A549 (cell line): Measurements from ENCODE around the gene RFX3. TPM values are rescaled to one million over a fixed set of nuclear protein-coding genes. Genes with fewer than 3 reads are reported as not detected.

ENCODE experiments used
- ATAC-seq, 2 experiments: fragments of 200-7000 bp in 1 of 2; fragments of >200 bp in 1 of 2; cut with Nextera tagmentation in 1 of 2; cut with Tn5 transposase in 1 of 2; 3 replicates each; pipeline versions ENCODE4 v1.8.0 to v1.9.1; 2018 to 2020; ENCODE audit warnings: mild to moderate bottlenecking in 1 of 2, moderate library complexity in 1 of 2
- CTCF ChIA-PET: fragments of 300-600 bp; sonication (Branson Sonifier 250); formaldehyde crosslinking; extraction: SDS; loops from one replicate; lab custom pipeline; 2021; ENCODE audit warnings: antibody characterized with exemption, inconsistent platforms; lab: Yijun Ruan, JAX
- POLR2A ChIA-PET: fragments of 350-600 bp; formaldehyde crosslinking; extraction: SDS; loops from one replicate; lab custom pipeline; 2021; ENCODE audit warnings: antibody characterized with exemption, inconsistent platforms; lab: Yijun Ruan, JAX
- DNase-seq, 2 experiments: peaks; one replicate each; pipeline versions ENCODE4 v3.0.0 to v3.0.0-alpha.2; 2011 to 2016; ENCODE audit warnings: low read depth in 1 of 2, low spot score in 1 of 2
- FAIRE-seq: peaks from 2 replicates; lab custom pipeline; 2011; peaks lifted over from hg19 to GRCh38; lab: Jason Lieb, UNC
- H3K27ac ChIP-seq, 2 experiments: fragments of >200 bp; sonication (Bioruptor Twin); formaldehyde crosslinking; 3 replicates each; pipeline ENCODE4 v1.5.1; 2016 to 2017
- H3K4me1 ChIP-seq: fragments of >200 bp; sonication (Bioruptor Twin); formaldehyde crosslinking; 3 replicates; pipeline ENCODE4 v1.6.1; 2016
- H3K4me2 ChIP-seq: fragments of >200 bp; sonication (Bioruptor Twin); formaldehyde crosslinking; 3 replicates; pipeline ENCODE4 v1.6.1; 2016
- H3K4me3 ChIP-seq: fragments of >200 bp; sonication (Bioruptor Twin); formaldehyde crosslinking; 3 replicates; pipeline ENCODE4 v1.5.1; 2016
- H3K9me3 ChIP-seq: fragments of >200 bp; sonication (Bioruptor Twin); formaldehyde crosslinking; 3 replicates; pipeline ENCODE4 v1.6.1; 2016
- BCL3 ChIP-seq: fragments of >200 bp; sonication (Bioruptor Twin); formaldehyde crosslinking; IDR thresholded peaks from 3 replicates; pipeline ENCODE4 v1.6.1; 2016
- BHLHE40 ChIP-seq: IDR thresholded peaks from 2 replicates; pipeline ENCODE4 v1.6.1; 2012; ENCODE audit warnings: low read depth, low read length, inconsistent platforms
- CBX2 ChIP-seq: fragments of 200-600 bp; sonication (generic); IDR thresholded peaks from 2 replicates; pipeline ENCODE4 v1.6.1; 2016; ENCODE audit warnings: low read depth, mild to moderate bottlenecking, borderline replicate concordance
- CHD2 ChIP-seq: fragments of 150-350 bp; IDR thresholded peaks from 2 replicates; pipeline ENCODE4 v1.6.1; 2014; ENCODE audit warnings: low read length; ENCODE audit not compliant: partially characterized antibody
- CTCF ChIP-seq: fragments of >200 bp; sonication (Bioruptor Twin); formaldehyde crosslinking; IDR thresholded peaks from 3 replicates; pipeline ENCODE4 v1.5.1; 2016
- EHF ChIP-seq: fragments of 250-450 bp; sonication (Bioruptor Pico); IDR thresholded peaks from 2 replicates; pipeline ENCODE4 v1.5.0; 2020; ENCODE audit warnings: mild to moderate bottlenecking
- EHMT2 ChIP-seq: fragments of 200-600 bp; sonication (generic); IDR thresholded peaks from 2 replicates; pipeline ENCODE4 v1.6.1; 2016; ENCODE audit warnings: antibody characterized with exemption, low read depth, mild to moderate bottlenecking, moderate library complexity
- EP300 ChIP-seq, 2 experiments: fragments of >200 bp; sonication (Bioruptor Twin); formaldehyde crosslinking; IDR thresholded peaks; 2 replicates in 1 of 2; 3 replicates in 1 of 2; pipeline ENCODE4 v1.6.1; 2016 to 2017
- FOSB ChIP-seq: fragments of 250-450 bp; sonication (Bioruptor Pico); IDR thresholded peaks from 2 replicates; pipeline ENCODE4 v1.5.0; 2020; ENCODE audit warnings: mild to moderate bottlenecking, moderate library complexity
- GATA3 ChIP-seq: IDR thresholded peaks from 2 replicates; pipeline ENCODE4 v1.6.1; 2012; ENCODE audit warnings: borderline replicate concordance
- HOXB13 ChIP-seq: fragments of 250-450 bp; sonication (Bioruptor Pico); IDR thresholded peaks from 2 replicates; pipeline ENCODE4 v1.5.0; 2020; ENCODE audit warnings: low read depth, mild to moderate bottlenecking, moderate library complexity
- JUN ChIP-seq, 2 experiments: fragments of >200 bp; sonication (Bioruptor Twin); formaldehyde crosslinking; IDR thresholded peaks; 2 replicates in 1 of 2; 3 replicates in 1 of 2; pipeline ENCODE4 v1.6.1; 2016 to 2017
- KDM1A ChIP-seq: fragments of 200-600 bp; sonication (generic); IDR thresholded peaks from 2 replicates; pipeline ENCODE4 v1.6.1; 2016; ENCODE audit warnings: low read depth, mild to moderate bottlenecking
- KDM5A ChIP-seq: fragments of 200-600 bp; sonication (generic); IDR thresholded peaks from 2 replicates; pipeline ENCODE4 v1.6.1; 2016; ENCODE audit warnings: antibody characterized with exemption, mild to moderate bottlenecking
- MAFK ChIP-seq: fragments of 450-650 bp; IDR thresholded peaks from 2 replicates; pipeline ENCODE4 v1.6.1; 2014; ENCODE audit not compliant: partially characterized antibody
- MAZ ChIP-seq: fragments of 150-350 bp; IDR thresholded peaks from 2 replicates; pipeline ENCODE4 v1.6.1; 2014; ENCODE audit warnings: antibody characterized with exemption, low read depth, low read length, borderline replicate concordance
- NFE2L2 ChIP-seq: fragments of 150-350 bp; conservative IDR thresholded peaks from 2 replicates; pipeline ENCODE4 v1.6.1; 2014; ENCODE audit warnings: low read length
- NPAS2 ChIP-seq: fragments of 250-450 bp; sonication (Bioruptor Pico); IDR thresholded peaks from 2 replicates; pipeline ENCODE4 v1.8.0; 2022; ENCODE audit warnings: mild to moderate bottlenecking, moderate library complexity, borderline replicate concordance
- NR3C1 ChIP-seq: fragments of >200 bp; sonication (Bioruptor Twin); formaldehyde crosslinking; IDR thresholded peaks from 3 replicates; pipeline ENCODE4 v1.6.1; 2017
- POLR2A ChIP-seq: IDR thresholded peaks from 2 replicates; pipeline ENCODE4 v1.6.1; 2012; ENCODE audit warnings: mild to moderate bottlenecking, low read length
- POLR2AphosphoS2 ChIP-seq: conservative IDR thresholded peaks from 2 replicates; pipeline ENCODE4 v1.6.1; 2012; ENCODE audit warnings: low read length, improper control_type of control experiment, inconsistent platforms
- RAD21 ChIP-seq, 2 experiments: fragments of >200 bp in 1 of 2; sonication (Bioruptor Twin) in 1 of 2; formaldehyde crosslinking in 1 of 2; IDR thresholded peaks in 1 of 2; conservative IDR thresholded peaks in 1 of 2; 2 replicates in 1 of 2; 3 replicates in 1 of 2; pipeline ENCODE4 v1.6.1; 2012 to 2018; ENCODE audit warnings: inconsistent platforms in 1 of 2
- REST ChIP-seq: fragments of 200-600 bp; sonication (generic); IDR thresholded peaks from 2 replicates; pipeline ENCODE4 v1.6.1; 2016; ENCODE audit warnings: antibody characterized with exemption, mild to moderate bottlenecking, moderate library complexity
- SMC3 ChIP-seq: fragments of >200 bp; sonication (Bioruptor Twin); formaldehyde crosslinking; IDR thresholded peaks from 3 replicates; pipeline ENCODE4 v1.6.1; 2018; ENCODE audit warnings: inconsistent platforms
- TFCP2L1 ChIP-seq: fragments of 250-450 bp; sonication (Bioruptor Pico); IDR thresholded peaks from 2 replicates; pipeline ENCODE4 v1.5.0; 2021; ENCODE audit warnings: mild to moderate bottlenecking
- TP53 ChIP-seq: fragments of 250-450 bp; sonication (Bioruptor Pico); IDR thresholded peaks from 2 replicates; pipeline ENCODE4 v1.5.0; 2021; ENCODE audit warnings: mild to moderate bottlenecking, moderate library complexity
- ZC3H11A ChIP-seq: fragments of 450-650 bp; IDR thresholded peaks from 2 replicates; pipeline ENCODE4 v1.6.1; 2014; ENCODE audit warnings: antibody characterized with exemption, mild to moderate bottlenecking
- ZSCAN20 ChIP-seq: fragments of 250-450 bp; sonication (Bioruptor Pico); IDR thresholded peaks from 2 replicates; pipeline ENCODE4 v1.8.0; 2022; ENCODE audit warnings: mild to moderate bottlenecking, moderate library complexity
- WGBS: methylation state at CpG from one replicate; pipeline ENCODE4 v1.1.6; 2017; ENCODE audit errors: missing lambda C conversion rate; 5-methylcytosine and 5-hydroxymethylcytosine counted together
- polyA plus RNA-seq, 4 experiments: library from polyadenylated mRNA; depleted of rRNA in 3 of 4; stranded (reverse); fragments of >200 nt; fragmentation: RNase III in 1 of 4; extraction: RNeasy Plus Mini Kit Qiagen cat#74134 plus additional on column Dnase treatment in 1 of 4; gene quantifications; 2 replicates in 3 of 4; 3 replicates in 1 of 4; pipeline ENCODE4 v1.2.3, GENCODE V29; 2011 to 2017
- TF ChIP-seq, protein P1 (sequence below): fragments of 250-450 bp; sonication (Bioruptor Pico); IDR thresholded peaks from 2 replicates; pipeline ENCODE4 v1.5.0; 2020; ENCODE audit warnings: low read depth, mild to moderate bottlenecking, moderate library complexity
- TF ChIP-seq, protein P2 (sequence below): IDR thresholded peaks from 2 replicates; pipeline ENCODE4 v1.6.1; 2012
- TF ChIP-seq, protein P3 (sequence below): fragments of 150-350 bp; IDR thresholded peaks from 2 replicates; pipeline ENCODE4 v1.6.1; 2014; ENCODE audit warnings: low read depth, mild to moderate bottlenecking, low read length

Gene RFX3
- polyA plus RNA-seq, 2 of the 4 experiments (the other 2 are of a cell fraction): 1.3 to 7.9 TPM

- peaks cover 9% of the 10 kb centered on the region; the same call in 1 of the 3 replicates for H3K9me3 ChIP-seq
- 90% methylated on average over 2 of the region's 2 CpGs for WGBS
- DNase-seq (no peak), ATAC-seq (no peak), FAIRE-seq (peak; percentile 43)
- no peaks in the 10 kb centered on the region for H3K4me1 ChIP-seq
- no peak overlapping the region for H3K4me2 ChIP-seq
- no peak overlapping the region for H3K4me3 ChIP-seq
- H3K27ac ChIP-seq: no peak overlapping the region
- ChIA-PET CTCF (interaction anchor here (0.6 to 1.0 kb wide), 2 partner anchors 15 to 69 kb away, joined by 3 read pairs; no protein-coding TSS in a partner anchor), POLR2A (no interaction called here)
- TF ChIP-seq REST (no peak), ZSCAN20 (CRISPR knock-in tag) (no peak), NPAS2 (CRISPR knock-in tag) (no peak), RAD21 (conservative IDR thresholded peaks at IDR 0.05 in 1 of 2, IDR thresholded peaks at IDR 0.05 in 1 of 2) (no peak), EHMT2 (no peak), CHD2 (no peak), SMC3 (no peak), NR3C1 (no peak), MAZ (no peak), JUN (IDR thresholded peaks at IDR 0.05) (no peak), POLR2AphosphoS2 (no peak), NFE2L2 (no peak), EHF (no peak), KDM1A (no peak), BHLHE40 (no peak)
- TF ChIP-seq, protein P1, sequence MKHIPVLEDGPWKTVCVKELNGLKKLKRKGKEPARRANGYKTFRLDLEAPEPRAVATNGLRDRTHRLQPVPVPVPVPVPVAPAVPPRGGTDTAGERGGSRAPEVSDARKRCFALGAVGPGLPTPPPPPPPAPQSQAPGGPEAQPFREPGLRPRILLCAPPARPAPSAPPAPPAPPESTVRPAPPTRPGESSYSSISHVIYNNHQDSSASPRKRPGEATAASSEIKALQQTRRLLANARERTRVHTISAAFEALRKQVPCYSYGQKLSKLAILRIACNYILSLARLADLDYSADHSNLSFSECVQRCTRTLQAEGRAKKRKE (CRISPR knock-in tag): no peak
Measured at GRCh38 chr9:3482578-3482977, 43.2 kb downstream of the RFX3 start.

DNA sequence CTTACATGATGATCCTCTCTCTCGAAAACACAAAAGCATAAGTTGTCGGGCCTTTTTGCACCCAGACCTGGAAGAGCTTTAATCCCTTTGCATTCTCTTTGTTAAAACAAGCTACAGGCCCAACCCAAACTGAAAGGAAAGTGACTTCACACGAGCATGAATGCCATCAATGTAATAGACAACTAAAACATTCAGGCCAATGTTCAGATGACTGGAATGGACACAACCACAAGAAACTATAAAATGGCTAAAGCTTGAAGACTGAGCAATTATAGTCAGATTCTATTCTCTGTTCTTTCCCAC is 45.5 kb downstream of the RFX3 start:
- FAIRE-seq (no peak), DNase-seq (no peak), ATAC-seq (no peak)
- Histone ChIP-seq H3K4me1 (0 out of 3 replicates have a peak, but pooled peaks cover 3% of the 10 kb centered on the region), H3K4me3 (no peak overlapping the region), H3K27ac (no peak overlapping the region), H3K4me2 (no peak overlapping the region), H3K9me3 (peaks cover 9% of the 10 kb centered on the region; the same call in 1 of the 3 replicates)
- CTCF ChIA-PET: interaction anchor here (2.5 kb wide), 1 partner anchor 12 kb away, joined by 9 read pairs; no protein-coding TSS in a partner anchor
- 93% methylated on average over 3 of the region's 3 CpGs for WGBS
- POLR2A ChIA-PET: no interaction called here
- TF ChIP-seq GATA3 (no peak), CTCF (no peak), EP300 (IDR thresholded peaks at IDR 0.05) (no peak), HOXB13 (no peak), BCL3 (no peak), TFCP2L1 (no peak), FOSB (CRISPR knock-in tag) (no peak), NPAS2 (CRISPR knock-in tag) (no peak), KDM5A (no peak), TP53 (CRISPR knock-in tag) (no peak), POLR2A (no peak), CHD2 (no peak), CBX2 (no peak), MAFK (no peak), NFE2L2 (no peak), ZC3H11A (no peak)
- TF ChIP-seq, protein P2, sequence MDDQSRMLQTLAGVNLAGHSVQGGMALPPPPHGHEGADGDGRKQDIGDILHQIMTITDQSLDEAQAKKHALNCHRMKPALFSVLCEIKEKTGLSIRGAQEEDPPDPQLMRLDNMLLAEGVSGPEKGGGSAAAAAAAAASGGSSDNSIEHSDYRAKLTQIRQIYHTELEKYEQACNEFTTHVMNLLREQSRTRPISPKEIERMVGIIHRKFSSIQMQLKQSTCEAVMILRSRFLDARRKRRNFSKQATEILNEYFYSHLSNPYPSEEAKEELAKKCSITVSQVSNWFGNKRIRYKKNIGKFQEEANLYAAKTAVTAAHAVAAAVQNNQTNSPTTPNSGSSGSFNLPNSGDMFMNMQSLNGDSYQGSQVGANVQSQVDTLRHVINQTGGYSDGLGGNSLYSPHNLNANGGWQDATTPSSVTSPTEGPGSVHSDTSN: no peak
- TF ChIP-seq, protein P3, sequence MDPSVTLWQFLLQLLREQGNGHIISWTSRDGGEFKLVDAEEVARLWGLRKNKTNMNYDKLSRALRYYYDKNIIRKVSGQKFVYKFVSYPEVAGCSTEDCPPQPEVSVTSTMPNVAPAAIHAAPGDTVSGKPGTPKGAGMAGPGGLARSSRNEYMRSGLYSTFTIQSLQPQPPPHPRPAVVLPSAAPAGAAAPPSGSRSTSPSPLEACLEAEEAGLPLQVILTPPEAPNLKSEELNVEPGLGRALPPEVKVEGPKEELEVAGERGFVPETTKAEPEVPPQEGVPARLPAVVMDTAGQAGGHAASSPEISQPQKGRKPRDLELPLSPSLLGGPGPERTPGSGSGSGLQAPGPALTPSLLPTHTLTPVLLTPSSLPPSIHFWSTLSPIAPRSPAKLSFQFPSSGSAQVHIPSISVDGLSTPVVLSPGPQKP: no peak
